GM18870 (cell line): ENCODE measurements around the gene CNIH1.

Experiments
- ATAC-seq: cut with Tn5 transposase; IDR thresholded peaks from one replicate; pipeline ENCODE4 v1.9.1; 2021; ENCODE audit warnings: moderate library complexity; ENCODE audit not compliant: unreplicated experiment

CNIH1 gene

DNA sequence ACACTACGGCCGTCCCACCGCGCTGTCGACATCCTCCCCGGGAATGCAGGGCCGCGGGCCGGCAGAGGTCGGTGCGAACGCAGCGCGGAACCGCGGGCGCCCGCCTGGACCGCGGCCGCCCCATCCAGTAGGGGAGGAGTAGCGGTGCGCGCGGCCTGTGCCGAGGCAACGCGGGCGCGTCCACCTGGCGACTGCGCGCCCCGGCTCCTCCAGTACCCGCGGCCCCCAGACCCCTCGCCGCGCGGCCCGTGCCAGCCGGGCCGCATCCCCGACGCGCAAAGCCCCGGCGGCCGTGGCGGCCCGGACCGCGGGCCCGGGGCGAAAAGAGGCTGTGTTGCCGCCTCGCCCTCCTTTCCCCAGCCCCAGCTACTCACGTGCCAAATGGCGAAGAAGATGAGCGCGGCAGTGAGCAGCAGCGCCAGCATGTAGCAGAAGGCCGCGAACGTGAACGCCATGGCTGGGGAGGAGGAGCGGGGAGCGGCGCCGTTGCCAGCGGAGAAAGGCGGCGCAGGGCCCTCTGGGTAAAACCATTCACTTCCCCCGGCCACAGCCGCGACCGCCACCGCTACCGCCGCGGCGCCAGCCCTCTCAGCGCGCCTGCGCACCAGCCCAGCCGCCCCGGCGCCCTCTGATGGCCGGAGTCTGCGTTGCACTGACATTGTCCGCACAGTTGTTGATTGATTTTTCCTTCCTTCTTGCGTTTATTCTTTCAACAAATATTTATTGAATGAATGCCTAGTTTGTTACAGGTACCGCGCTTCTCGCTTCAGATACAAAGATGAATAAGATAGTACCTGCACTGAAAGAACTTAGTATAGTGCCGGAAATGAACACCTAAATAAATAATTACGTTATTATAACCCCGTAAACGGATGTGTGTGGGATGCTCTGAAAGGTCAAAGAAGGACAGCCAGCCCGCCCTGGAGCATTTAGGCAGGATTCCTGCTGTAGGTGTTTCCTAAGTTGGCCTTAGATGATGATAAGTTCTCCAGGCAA, at the start of gene CNIH1:
CNIH1 (minus strand) TSS at position 502 of the 996 bp plus-strand sequence; CDS start at position 455, 47 bp downstream.
- peak; percentile 75 for ATAC-seq

DNA sequence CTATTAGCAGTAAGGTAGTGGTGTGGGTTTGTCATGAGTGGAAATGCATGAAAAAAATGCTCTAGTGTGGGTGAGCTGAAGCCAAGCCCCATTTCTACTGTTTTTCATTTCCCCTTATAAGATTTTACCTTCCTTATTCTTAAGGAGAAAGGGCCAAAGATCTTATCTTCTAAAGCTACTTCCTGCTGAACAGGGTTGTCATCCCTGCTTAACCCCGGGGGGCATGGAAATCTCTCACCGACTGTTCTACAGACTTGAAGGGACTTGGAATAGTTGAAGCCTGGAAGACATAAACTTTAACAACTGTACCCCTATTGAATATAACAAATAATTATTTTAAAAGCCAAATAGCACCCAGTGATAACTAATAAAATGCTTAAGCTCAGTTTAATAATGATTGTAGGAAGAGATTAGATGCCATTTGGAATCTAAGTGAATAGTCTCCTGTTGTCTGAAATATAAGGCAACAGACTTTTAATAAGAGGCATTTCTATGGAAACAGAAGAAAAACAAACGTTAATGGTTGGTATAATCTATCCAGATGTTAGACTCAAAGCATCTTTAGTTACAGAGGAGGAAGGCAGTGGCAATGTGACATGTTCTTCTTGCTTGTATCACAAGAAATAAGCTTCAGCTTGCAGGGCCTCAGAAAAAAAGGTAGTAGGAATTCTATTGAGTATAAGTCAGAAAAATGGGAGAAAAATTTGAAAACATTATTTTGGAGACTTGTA, 49.4 kb upstream of the CNIH1 start:
- ATAC-seq: no peak

DNA sequence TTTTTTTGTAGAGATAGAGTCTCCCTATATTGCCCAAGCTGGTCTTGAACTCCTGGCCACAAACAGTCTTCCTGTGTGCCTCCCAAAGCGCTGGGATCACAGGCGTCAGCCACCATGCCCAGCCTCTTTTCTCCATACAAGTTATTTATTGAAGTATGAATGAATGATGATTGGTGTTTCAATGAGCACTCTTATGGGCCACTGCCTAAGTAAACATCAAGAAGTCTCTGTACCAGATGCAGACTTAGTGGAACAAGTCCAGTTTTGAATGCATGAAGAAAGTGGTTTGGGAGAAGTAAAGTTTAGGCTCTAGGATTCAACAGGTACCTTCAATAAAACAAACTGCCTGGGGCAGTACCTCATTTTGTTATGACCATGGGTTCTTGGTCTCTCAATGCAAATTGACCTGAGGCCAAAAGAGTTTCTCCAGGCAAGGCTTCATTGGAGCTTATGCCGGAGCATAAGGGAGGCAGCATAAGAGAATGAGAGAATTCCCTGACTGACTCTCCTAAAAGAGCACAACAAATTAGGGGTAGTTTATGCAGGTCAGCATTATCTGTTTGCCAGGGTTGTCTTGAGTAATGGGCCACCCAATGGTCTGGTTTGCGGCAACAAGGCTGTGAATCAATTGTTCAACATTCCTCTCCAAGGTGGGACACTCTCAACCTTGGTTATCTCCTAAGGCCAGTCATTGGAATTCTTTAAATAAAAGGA, 48.7 kb upstream of the CNIH1 start:
- no peak for ATAC-seq

DNA sequence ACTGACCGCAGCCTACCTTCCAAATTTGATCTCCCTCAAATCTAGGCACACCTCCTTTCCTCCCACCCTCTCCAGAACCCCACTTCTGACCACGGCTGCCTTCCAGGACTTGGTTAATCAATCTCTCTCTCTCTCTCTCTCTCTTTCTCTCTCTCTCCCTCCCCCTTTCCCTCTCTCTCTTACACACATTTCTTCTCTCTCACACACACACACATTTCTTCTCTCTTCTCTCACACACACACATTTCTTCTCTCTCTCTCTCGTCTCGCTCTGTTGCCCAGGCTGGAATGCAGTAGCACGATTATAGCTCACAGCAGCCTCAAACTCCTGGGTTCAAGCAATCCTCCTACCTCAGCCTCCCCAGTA, 48.1 kb upstream of the CNIH1 start:
- peak; percentile 16 for ATAC-seq

DNA sequence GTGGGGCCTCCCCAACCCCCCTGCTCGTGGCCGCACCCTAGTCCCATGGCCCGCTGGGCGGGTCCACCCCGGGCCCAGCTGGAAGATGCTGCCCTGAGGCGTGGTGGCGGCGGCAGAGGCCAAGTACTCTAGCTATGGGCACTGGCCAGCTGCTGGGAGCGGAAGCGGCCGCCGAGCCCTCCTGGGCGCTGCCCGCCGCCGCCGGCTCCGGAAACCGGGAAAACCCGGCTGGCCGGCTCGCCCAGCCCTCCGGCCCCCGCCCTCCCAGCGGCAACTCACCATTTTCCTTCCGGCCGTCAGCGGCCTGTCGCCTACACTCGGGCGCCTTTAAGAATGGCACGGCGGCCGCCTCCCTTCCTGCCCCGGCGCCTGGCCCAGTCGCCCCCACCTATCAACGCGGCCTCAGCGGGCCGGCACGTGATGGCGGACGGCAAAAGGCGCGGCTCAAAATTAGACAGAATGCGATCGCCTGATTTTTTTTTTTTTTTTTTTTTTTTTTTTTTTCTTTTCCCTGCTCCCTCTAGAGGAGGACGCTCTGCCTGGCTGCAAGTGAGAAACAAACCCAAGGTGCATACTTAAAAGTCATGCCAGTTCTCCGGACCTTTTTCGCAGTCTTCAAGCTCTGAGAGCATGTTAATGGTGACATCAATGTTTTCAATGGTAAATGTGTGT, 47.6 kb upstream of the CNIH1 start, which contains the start of gene GMFB:
GMFB (minus strand) TSS at position 335 of the 672 bp plus-strand sequence; CDS start at position 282, 53 bp downstream.
- peak; percentile 76 for ATAC-seq

DNA sequence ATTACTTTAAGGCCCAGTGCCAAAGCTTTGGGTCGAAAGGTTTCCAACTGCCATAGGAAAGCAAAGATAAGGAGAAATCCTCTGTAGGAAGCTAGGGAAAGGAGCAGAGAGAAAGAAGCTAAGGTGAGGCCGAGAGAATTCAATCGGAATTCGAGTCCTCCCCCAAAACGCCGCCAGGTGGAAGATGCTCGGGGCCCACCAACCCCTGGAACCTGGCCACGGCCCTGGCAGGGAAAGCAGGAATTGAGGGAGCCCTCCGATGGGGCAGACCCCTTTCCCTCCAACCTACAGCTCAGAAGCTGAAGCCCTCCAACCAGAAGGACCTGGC, 47.1 kb upstream of the CNIH1 start:
- no peak for ATAC-seq

DNA sequence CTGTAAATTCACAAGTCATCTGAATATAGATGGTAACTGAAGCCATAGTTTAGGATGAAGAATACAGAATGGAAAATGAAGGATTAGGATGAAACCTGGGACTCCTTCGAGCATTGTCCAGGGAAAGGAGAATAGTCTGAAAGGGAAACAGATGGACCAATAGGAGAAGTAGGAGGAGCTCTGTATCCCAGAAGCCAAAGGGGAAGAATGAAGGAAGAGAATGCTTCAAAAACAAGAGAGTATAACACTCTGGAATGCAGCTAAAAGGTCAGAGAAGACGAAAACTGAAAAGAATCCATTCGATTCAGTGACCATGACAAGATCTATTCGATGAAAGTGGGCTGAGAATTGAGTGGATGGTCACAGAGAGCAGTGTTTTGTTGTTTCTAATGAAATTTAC, 46.6 kb upstream of the CNIH1 start:
- no peak for ATAC-seq

DNA sequence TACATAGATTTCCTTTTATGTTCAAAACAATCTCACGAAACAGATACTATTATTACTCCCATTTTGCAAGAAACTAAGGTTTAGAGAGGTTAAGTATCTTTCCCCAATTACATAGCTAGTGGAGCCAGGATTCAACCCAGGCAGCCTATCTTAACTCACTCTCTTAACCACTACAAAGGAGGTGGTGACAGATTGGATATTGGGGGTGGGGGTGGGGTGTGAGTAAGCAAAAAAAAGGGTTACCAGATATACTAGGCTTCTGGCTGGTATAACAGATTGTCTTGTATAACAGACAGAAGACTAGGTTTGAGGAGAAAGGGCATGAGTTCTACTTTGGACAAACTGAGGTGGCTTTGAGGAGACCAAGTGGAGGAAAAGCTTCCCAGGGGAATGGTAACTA, 45.5 kb upstream of the CNIH1 start:
- ATAC-seq: no peak

DNA sequence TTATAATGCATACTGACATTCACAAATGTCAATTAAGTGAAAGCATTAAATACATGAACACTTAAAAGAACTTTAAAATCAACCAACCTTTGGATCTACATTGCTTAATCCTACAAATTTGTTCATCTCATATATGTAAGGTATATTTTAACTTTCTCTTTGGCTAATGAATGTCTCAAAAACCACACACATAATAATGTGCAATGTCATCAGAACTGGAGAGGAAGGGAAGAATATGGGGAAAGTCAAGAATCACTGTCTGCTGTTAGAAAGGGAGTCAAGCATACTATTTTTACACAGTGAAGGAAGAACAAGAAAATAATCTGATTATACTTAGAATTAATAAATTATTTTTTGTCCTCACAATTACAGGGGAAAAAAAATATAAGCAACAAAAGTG, 42.7 kb upstream of the CNIH1 start:
- no peak for ATAC-seq

DNA sequence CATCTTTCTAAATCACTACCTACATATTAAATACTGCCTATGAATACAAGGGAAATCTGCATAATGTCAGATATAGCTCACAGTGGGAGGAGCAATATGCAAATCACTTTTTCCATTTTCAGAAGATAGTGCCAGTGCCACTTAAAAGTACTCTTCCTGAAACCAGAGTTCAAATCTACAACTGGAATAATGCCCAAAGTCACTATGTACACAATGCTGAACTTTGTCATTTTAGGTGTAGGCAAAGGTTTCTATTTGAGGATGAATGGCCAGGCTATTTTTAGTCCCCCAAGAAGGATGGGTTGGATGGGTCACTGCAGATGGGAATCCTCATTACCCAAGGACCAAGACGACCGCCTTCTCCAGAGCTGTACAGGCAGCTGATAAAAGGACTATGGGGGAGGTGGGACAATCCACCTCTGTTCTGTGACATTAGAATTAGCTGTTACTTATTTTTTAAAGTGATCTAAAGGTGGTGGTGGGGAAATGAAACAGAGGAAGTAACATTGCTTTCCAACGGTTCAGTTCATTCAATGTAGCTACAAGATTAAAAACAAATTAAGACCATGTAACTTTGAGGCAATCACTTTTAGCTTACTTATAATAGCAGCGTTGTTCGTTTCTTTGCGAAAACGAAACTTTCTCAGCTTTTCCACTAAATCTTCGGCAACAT, 42.0 kb upstream of the CNIH1 start:
- no peak for ATAC-seq

DNA sequence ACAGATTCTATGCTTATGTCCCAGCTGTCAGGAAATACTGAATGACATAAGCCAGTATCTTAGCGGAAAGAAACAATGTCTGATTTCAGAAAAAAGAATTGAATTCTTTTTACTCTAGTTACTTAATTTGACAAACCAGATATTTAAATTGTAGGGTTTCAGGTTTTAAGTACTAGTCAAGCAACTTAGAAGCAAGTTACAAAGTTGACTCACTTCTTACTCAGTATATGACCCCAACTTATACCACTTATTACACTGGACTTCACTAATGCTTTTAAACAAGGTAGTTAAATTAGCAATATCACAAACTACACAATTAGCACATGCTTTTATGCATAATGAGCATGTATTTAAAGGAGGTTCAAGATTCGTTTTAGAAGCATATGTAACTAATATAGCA, 40.5 kb upstream of the CNIH1 start:
- no peak for ATAC-seq

DNA sequence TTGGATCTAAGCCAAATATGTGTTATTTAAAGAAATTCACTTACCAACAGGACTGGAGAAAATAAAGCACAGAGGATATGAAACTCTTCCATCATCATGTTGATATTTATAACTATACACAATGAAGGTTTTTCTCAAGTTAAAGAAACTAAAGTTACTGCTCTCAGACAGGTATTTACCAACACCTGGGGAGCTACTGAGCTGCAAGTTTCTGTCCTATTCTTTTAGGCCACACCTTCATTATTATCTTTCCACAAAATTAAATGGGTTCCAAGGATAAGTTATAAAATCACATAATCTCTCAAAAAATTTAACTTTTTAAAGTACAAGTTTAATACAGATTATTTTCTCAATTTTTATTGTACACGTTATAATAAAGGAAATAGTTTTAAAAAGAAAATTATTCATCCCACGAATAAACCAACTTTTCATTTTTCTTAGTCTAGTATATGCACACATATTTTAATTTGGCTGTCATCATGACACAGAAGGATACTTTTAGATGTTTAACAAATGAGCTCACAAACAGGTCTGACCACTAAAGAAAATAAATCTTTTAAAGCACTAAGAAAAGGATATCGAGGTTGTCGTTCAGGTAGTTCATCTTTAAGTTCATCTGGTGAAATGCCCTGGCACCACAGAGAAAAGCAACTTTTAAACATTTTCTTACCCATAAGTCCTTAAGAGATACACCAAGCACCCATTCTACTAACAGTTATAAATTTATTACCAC, 39.8 kb upstream of the CNIH1 start:
- no peak for ATAC-seq

DNA sequence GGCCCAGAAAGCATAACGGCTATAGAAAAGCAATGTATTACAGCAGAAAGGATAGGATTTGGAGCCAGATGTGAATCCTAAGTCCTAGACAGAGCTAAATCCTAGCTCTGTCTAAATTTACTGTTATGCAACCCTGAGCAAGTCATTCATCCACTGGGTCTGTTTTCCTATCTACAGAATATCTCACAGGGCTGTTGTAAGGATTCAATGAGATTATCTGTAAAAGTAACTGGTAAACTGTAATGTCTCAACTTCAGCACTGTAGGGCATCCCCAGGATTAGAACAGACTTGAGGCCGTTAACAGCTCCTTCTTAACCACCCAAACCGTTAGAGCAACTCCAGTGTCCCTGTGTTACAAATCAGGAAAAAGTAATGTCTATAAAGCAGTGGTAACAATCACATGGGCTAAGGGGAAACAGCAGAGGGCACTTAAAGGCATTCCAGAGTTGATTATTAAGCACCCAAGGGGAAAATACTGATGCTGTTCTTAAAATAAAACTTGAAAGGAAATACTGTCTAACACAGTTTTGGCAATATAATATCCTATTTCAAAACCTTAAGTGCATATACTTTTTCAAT, 37.6 kb upstream of the CNIH1 start:
- ATAC-seq: no peak

DNA sequence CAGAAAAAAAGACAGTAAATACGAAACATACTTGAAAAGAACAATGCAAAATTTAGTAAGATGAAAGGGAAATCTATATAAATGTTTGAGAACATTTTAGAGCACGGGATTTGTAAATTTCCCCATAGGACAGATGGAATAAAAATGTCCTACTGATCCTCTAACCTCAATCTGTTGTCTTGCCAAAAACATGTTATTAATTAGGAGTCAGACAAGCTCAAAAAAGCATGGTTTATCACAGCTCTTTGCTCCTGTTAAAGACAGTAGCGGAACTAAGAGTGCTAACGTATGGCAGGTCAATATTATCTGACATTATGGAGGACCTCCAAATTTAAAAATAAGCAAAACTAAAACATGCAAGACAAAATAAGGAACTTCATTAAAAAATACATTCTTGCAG, 34.7 kb upstream of the CNIH1 start:
- ATAC-seq: no peak

DNA sequence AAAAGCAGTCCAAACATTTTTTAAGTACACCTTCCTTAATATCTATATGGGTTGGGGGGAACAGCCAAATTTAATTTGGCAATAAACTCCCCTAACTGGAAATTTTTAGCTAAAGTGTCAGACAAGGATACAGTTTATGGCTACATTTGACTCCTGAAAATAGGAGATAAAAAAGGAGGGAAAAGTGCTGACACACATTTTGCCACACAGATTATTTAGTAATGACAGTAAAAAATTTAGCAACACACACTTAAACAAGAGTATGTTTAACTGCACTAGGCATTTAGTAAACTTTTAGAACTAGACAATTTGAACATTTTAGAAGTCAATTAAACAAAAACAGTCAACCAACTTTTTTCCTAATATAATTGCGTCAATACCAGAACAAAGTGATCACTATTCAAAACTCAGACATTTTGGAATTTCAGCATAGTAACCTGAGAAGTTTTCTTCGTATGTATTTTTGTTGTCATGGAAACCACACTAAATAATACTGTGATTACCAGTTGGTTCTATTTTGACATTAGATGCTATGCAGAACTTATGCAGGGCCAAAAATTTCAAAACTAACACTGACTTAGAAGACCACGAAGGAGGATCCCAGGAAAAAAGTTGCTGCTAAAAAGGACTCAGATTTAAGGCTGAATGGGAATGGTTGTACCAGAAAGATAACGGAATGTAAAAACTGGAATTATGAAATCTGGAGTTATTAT, 34.2 kb upstream of the CNIH1 start:
- no peak for ATAC-seq

DNA sequence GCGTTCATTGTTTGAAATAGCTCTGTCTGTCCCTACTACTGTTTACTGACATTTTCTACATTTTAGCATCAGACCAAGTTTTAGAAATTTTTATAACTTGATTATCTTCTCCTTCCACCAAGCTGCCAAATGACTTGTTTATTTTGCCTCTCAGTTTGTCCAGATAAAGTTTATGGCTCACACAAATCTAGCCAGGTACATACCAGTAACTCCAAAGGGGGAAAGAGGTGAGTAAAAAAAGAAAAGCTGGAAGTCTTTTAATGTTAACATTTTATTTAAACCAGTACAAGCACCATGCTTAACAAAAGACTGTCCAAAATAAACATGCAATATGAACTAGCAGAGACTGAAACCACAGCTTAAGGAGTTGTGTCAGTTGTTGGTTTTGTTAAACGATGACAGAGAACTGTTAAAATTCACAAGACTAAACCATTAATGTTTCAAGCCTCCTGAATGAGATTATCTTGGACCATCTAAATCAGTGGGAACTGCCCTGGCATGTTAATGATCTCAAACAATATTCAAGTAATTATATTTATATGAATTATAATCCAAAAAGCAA, 33.1 kb upstream of the CNIH1 start:
- ATAC-seq: no peak

DNA sequence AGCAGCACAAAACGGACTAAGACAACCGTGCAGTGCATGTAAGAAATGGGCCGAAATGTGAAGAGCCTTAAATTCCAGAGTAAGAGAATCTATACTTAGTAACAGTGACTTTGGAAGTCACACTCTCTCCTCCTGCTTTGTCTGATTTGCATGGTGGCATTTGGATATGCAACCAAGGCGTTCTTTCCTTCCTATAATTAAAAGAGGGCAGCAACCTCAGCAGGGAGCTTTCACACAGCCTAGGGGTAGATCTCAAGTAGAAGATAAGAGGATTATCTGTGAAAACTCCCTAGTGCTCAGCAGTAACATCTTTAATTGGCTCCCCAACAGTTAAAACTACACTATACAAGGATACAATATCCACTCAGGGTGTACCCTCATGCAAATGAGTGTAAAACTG, 31.1 kb upstream of the CNIH1 start:
- no peak for ATAC-seq

DNA sequence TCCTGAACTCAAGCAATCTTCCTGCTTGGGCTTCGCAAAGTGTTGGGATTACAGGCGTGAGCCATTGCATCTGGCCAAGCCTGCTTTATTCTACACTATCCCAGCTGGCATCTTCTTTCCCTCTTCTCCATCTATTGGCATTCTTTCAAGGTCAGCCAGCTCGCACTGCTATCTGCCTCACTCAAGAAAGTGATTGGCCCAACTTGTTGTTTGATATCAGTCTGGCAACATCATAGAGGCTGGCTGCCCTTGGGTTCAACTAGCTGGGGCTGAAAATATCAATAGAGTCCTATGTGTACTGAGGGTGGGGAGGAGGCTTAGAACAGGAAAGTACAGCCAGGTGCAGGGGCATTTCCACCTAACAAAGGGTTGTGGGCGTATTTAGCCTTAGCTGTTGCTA, 30.5 kb upstream of the CNIH1 start:
- ATAC-seq: no peak
